Left lung (tissue), 14 donors: Measurements from ENCODE around the gene RPE. TPM values are rescaled to one million over a fixed set of nuclear protein-coding genes. Genes with fewer than 3 reads are reported as not detected.

Experiments
- ATAC-seq: fragments of 200-7000 bp; cut with Tn5 transposase; one replicate; pipeline ENCODE4 v1.9.1; 2020; ENCODE audit warnings: moderate library complexity
- DNase-seq, 4 donors: peaks; one replicate each; pipeline ENCODE4 v3.0.0-alpha.2; 2013 to 2020
- H3K27ac ChIP-seq, 2 donors: fragments of 200-600 bp; sonication (generic) in 1 of 2; one replicate each; pipeline versions ENCODE4 v1.5.0 to v1.8.0; 2020 to 2021
- H3K27me3 ChIP-seq, 2 donors: fragments of 200-600 bp; sonication (generic) in 1 of 2; one replicate each; pipeline versions ENCODE4 v1.5.0 to v1.8.0; 2020 to 2021
- H3K36me3 ChIP-seq, 2 donors: fragments of 200-600 bp; sonication (generic) in 1 of 2; one replicate each; pipeline versions ENCODE4 v1.5.0 to v1.8.0; 2020 to 2021
- H3K4me1 ChIP-seq, 2 donors: fragments of 200-600 bp; one replicate each; pipeline ENCODE4 v1.8.0; 2021
- H3K4me3 ChIP-seq, 2 donors: fragments of 200-600 bp; sonication (generic) in 1 of 2; one replicate each; pipeline versions ENCODE4 v1.5.0 to v1.8.0; 2020 to 2021; ENCODE audit warnings: mild to moderate bottlenecking in 1 of 2
- H3K9me3 ChIP-seq, 2 donors: fragments of 200-600 bp; sonication (generic) in 1 of 2; one replicate each; pipeline versions ENCODE4 v1.5.0 to v1.8.0; 2020 to 2021
- CTCF ChIP-seq, 2 donors: fragments of 200-600 bp; sonication (generic) in 1 of 2; IDR thresholded peaks; one replicate each; pipeline versions ENCODE4 v1.5.0 to v1.8.0; 2021; ENCODE audit warnings: antibody characterized with exemption in 2 of 2
- intact Hi-C, 2 donors: fragments of 100-400 bp; cut with DNase I; formaldehyde crosslinking; loops; one replicate each; pipeline versions ENCODE4 v1.11.2 to v1.14.2; 2022
- long read RNA-seq, 12 donors: library from polyadenylated mRNA in 2 of 12; unstranded in 2 of 12; transcript quantifications; one replicate each; pipeline ENCODE4 v2.0.0 and lab custom pipeline, GENCODE V29; 2019 to 2026
- polyA plus RNA-seq, 6 donors: library from polyadenylated mRNA; unstranded; fragments of 120-200 nt; gene quantifications; one replicate each; pipeline ENCODE4 v1.2.1, GENCODE V29; 2013; ENCODE audit not compliant: insufficient read length in 6 of 6
- total RNA-seq, 2 donors: library from RNA; stranded (reverse); fragmentation: NEBNext Ultra II Directional; extraction: Animal tissue kit (Norgen Biotek cat#: 25700); gene quantifications; one replicate each; pipeline ENCODE4 v1.2.1, GENCODE V29; 2021
- donor health status: DM: no; HTN: yes; CAD: no.
- donor health status: DM: no; HTN: no; CAD: no.

The RPE gene
- total RNA-seq (10 to 100 TPM; 48.0 to 54.5 TPM), polyA plus RNA-seq (10 to 100 TPM; 52.1 to 65.9 (median 56.7) TPM)
- long read RNA-seq, donor 1, transcript RPE-202 (6 exons, 2,569 nt) = major isoform, 30 of 39 reads
- long read RNA-seq, donor 1, partial matches to known transcripts = 6 of 39 reads
- long read RNA-seq, donor 1, other reads (novel, unspliced or antisense) = 0 of 39 reads
- long read RNA-seq, donor 2, transcript RPE-202 (6 exons, 2,569 nt) = major isoform, 19 of 23 reads
- long read RNA-seq, donor 2, partial matches to known transcripts = 0 of 23 reads
- long read RNA-seq, donor 2, other reads (novel, unspliced or antisense) = 0 of 23 reads
- long read RNA-seq, donor 3, transcript RPE-202 (6 exons, 2,569 nt) = major isoform, 13 of 19 reads
- long read RNA-seq, donor 3, partial matches to known transcripts = 0 of 19 reads
- long read RNA-seq, donor 3, other reads (novel, unspliced or antisense) = 0 of 19 reads
- long read RNA-seq, donor 4, transcript RPE-202 (6 exons, 2,569 nt) = major isoform, 9 of 14 reads
- long read RNA-seq, donor 4, partial matches to known transcripts = 1 of 14 reads
- long read RNA-seq, donor 4, other reads (novel, unspliced or antisense) = 1 of 14 reads
- long read RNA-seq, donor 5, transcript RPE-202 (6 exons, 2,569 nt) = major isoform, 19 of 24 reads
- long read RNA-seq, donor 5, partial matches to known transcripts = 0 of 24 reads
- long read RNA-seq, donor 5, other reads (novel, unspliced or antisense) = 0 of 24 reads
- long read RNA-seq, donor 6, transcript RPE-202 (6 exons, 2,569 nt) = major isoform, 13 of 16 reads
- long read RNA-seq, donor 6, partial matches to known transcripts = 0 of 16 reads
- long read RNA-seq, donor 6, other reads (novel, unspliced or antisense) = 0 of 16 reads
- long read RNA-seq, donor 7, transcript RPE-202 (6 exons, 2,569 nt) = major isoform, 10 of 13 reads
- long read RNA-seq, donor 7, partial matches to known transcripts = 0 of 13 reads
- long read RNA-seq, donor 7, other reads (novel, unspliced or antisense) = 0 of 13 reads
- long read RNA-seq, donor 8, transcript RPE-202 (6 exons, 2,569 nt) = major isoform, 15 of 16 reads
- long read RNA-seq, donor 8, partial matches to known transcripts = 0 of 16 reads
- long read RNA-seq, donor 8, other reads (novel, unspliced or antisense) = 0 of 16 reads
- long read RNA-seq, donor 9 = 0 reads
- long read RNA-seq, donor 10, transcript RPE-202 (6 exons, 2,569 nt) = major isoform, 9 of 10 reads
- long read RNA-seq, donor 10, partial matches to known transcripts = 0 of 10 reads
- long read RNA-seq, donor 10, other reads (novel, unspliced or antisense) = 0 of 10 reads
- long read RNA-seq, donor 11, transcript RPE-202 (6 exons, 2,569 nt) = major isoform, 7 of 12 reads
- long read RNA-seq, donor 11, partial matches to known transcripts = 0 of 12 reads
- long read RNA-seq, donor 11, other reads (novel, unspliced or antisense) = 0 of 12 reads
- long read RNA-seq, donor 12, transcript RPE-202 (6 exons, 2,569 nt) = major isoform, 11 of 40 reads
- long read RNA-seq, donor 12, partial matches to known transcripts = 24 of 40 reads
- long read RNA-seq, donor 12, other reads (novel, unspliced or antisense) = 0 of 40 reads

GRCh38 chr2:210002158-210003157, at the start of gene RPE:
TSS of gene RPE (plus strand) at chr2:210002638. CDS start at chr2:210002662, 24 bp downstream.
- Histone ChIP-seq H3K27me3 (no peaks in the 10 kb centered on the region), H3K27ac (peak within 1 kb of the TSS; percentile 75 to 92), H3K4me1 (peaks cover 12 to 48% of the 10 kb centered on the region in 2 donors), H3K9me3 (no peaks in the 10 kb centered on the region), H3K4me3 (peak within 1 kb of the TSS; percentile 85 to 96), H3K36me3 (no peaks in the 10 kb centered on the region)
- ATAC-seq = peak; percentile 100
- no peak for TF ChIP-seq CTCF (IDR thresholded peaks at IDR 0.05)
- intact Hi-C loops = no loop called here
- DNase-seq = peak; percentile 90 to 97 (median 96)

DNA sequence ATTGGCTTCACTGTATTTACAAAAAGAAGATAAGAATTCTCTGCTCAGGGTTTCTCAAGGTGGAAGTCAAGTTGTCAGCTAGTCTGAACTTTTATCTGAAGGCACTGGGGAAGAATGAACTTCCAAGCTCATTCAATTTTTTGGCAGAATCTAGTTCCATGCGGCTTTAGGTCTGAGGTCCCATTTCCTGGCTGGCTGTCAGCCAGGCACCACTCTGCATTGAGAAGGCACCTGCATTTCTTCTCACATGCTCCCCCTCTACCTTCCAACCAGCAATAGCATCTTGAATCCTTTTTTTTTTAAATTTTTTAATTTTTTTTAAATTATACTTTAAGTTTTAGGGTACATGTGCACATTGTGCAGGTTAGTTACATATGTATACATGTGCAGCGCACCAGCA, 46.2 kb upstream of the RPE start:
- no peaks in the 10 kb centered on the region for H3K27me3 ChIP-seq
- intact Hi-C loops = no loop called here
- H3K9me3 ChIP-seq = no peaks in the 10 kb centered on the region
- ATAC-seq = no peak
- H3K36me3 ChIP-seq = no peaks in the 10 kb centered on the region
- H3K4me1 ChIP-seq = no peaks in the 10 kb centered on the region
- DNase-seq = no peak
- H3K4me3 ChIP-seq = no peak overlapping the region
- H3K27ac ChIP-seq = no peak overlapping the region
- TF ChIP-seq CTCF (IDR thresholded peaks at IDR 0.05) = no peak

GRCh38 chr2:209958016-209958415, 44.4 kb upstream of the RPE start:
- Histone ChIP-seq H3K4me1 (no peaks in the 10 kb centered on the region), H3K27ac (no peak overlapping the region), H3K36me3 (no peaks in the 10 kb centered on the region), H3K9me3 (no peaks in the 10 kb centered on the region), H3K27me3 (no peaks in the 10 kb centered on the region), H3K4me3 (no peak overlapping the region)
- DNase-seq (no peak), ATAC-seq (no peak)
- intact Hi-C loops = no loop called here
- TF ChIP-seq CTCF (IDR thresholded peaks at IDR 0.05) = no peak

DNA sequence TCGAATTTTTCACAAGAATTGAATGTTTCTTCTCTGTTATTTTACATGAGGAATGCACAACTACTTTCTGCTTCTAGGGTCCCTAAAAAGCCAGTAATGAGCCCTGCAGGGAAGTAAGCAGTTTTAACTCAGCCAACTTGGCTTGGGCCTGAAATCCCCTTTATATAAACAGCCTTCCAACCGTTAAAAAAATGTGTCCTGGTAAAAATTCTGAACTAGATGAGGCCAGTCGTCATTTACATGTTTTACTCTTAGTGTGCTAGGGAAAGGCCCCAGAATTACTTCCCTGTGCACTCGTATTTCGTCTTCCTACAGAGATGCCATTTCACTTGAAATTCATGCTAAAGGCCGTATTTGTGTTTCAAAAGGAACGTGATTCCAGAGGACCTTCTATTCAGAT, 42.4 kb upstream of the RPE start:
- ATAC-seq (no peak), DNase-seq (no peak)
- no peak overlapping the region for H3K27ac ChIP-seq
- intact Hi-C loops = no loop called here
- no peak for TF ChIP-seq CTCF (IDR thresholded peaks at IDR 0.05)
- no peaks in the 10 kb centered on the region for H3K27me3 ChIP-seq
- no peaks in the 10 kb centered on the region for H3K4me1 ChIP-seq
- no peaks in the 10 kb centered on the region for H3K9me3 ChIP-seq
- no peaks in the 10 kb centered on the region for H3K36me3 ChIP-seq
- H3K4me3 ChIP-seq = no peak overlapping the region
